NCI-H2227 (cell line): ENCODE results near the gene FBLN7.
"Not testable (repeated sequence)": the region's sequence is repeated elsewhere in the genome, so short reads cannot be mapped to it uniquely, and the experiment has no call there.

Experiments used
- DNase-seq: peaks from one replicate; lab custom pipeline; 2025; ENCODE audit not compliant: unreplicated experiment; lab: John Stamatoyannopoulos, UW

Gene FBLN7

GRCh38 chr2:112182581-112183034, 44.4 kb downstream of the FBLN7 start:
- DNase-seq = peak; percentile 74

GRCh38 chr2:112183327-112184025, 45.3 kb downstream of the FBLN7 start:
- no peak for DNase-seq

- no peak for DNase-seq
Observed at GRCh38 chr2:112184121-112184520, 45.9 kb downstream of the FBLN7 start.

DNA sequence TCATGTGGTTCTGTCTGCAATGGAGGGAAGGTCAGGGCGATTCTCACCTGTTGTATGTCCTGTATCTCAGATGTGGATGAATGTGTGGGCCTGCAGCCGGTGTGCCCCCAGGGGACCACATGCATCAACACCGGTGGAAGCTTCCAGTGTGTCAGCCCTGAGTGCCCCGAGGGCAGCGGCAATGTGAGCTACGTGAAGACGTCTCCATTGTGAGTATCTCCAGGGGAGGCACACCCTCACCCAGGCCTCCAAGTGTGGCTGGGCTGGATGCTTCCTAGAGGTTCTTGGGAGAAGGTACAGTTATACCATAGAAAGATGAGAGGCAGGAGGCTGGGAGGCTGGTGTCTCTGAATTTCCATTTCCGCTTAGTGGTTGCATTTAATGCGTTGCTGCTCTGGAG, 46.9 kb downstream of the FBLN7 start:
- DNase-seq = no peak

DNA sequence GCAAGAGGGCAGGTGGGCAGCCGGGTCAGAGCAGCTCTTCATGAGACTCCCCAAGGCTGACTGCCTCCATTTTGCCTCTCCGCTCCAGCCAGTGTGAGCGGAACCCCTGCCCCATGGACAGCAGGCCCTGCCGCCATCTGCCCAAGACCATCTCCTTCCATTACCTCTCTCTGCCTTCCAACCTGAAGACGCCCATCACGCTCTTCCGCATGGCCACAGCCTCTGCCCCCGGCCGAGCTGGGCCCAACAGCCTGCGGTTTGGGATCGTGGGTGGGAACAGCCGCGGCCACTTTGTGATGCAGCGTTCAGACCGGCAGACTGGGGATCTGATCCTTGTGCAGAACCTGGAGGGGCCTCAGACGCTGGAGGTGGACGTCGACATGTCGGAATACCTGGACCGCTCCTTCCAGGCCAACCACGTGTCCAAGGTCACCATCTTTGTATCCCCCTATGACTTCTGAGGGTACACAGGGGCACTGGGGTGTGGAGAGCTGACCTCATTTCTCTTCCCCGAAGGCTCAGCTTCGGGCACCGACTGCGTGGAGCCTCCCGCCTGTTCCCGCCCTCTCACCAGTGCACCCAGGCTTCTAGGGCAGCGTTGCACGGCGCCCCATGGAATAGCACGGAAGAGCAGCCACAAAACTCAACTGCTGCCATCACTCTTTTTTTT, 49.0 kb downstream of the FBLN7 start:
- DNase-seq = no peak

DNA sequence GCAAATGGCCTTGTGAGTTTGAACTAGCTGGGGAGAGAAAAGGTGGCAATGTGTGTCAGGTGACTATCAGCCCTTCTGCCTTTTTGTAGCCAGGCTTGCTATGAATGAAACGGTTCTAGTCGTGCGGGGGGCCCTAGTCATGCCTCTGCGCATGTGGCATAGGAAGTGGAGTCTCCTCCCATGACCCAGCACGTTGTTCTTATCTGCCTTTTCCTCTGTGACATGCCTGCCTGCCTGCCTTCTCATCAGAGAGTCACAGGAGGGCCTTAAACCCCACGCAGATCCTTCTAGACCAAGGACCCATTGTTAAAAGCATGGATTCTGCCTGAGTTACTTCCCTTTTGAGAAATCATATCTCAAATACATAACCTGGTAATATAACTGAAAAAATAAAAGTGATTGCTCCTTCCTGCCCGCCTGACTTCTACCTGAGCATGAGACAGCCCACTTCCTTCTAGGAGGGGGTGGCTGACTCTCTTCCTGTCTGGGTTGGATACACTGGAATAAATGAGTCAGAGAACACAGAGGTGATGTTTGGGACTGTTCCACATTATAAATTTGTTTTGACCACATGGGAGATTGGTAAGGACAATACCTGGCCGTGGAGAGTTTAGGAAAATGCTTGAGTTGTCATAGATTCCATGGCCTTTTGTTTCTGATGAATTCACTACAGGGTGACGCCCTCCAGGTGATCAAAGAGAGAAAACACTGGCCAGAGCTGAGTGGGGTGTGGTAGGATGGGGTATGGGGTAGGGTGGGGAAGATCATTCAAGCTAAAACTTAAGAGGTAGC, 49.8 kb downstream of the FBLN7 start:
- DNase-seq = no peak

- no peak for DNase-seq
Observed at GRCh38 chr2:112189001-112189556, 50.9 kb downstream of the FBLN7 start.

- DNase-seq = no peak
Observed at GRCh38 chr2:112194028-112194427, 55.8 kb downstream of the FBLN7 start.

DNA sequence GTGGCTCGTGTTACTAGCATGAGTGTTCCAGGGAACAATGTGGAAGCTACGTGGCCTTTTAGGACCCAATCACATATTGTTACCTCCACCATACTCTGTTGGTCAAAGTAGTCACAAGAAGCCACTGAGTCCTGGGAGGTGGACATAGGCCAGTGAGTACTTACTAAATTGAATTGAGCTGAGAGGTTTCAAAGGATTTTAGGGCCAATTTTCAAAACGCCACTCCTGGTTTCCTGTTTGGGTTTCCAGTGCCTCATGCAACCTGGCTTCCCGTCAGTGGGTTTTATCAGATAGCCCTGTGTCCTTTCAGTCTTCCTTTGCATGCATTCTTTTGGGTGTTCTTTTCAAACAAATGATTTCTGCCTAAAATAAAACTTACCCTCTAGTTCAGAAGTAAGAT, 56.3 kb downstream of the FBLN7 start:
- DNase-seq = no peak

- DNase-seq = no peak
Observed at GRCh38 chr2:112195167-112195766, 57.1 kb downstream of the FBLN7 start.

- DNase-seq = no peak
Observed at GRCh38 chr2:112195950-112196349, 57.8 kb downstream of the FBLN7 start.

- DNase-seq = no peak
Observed at GRCh38 chr2:112197868-112198267, 59.7 kb downstream of the FBLN7 start.

DNA sequence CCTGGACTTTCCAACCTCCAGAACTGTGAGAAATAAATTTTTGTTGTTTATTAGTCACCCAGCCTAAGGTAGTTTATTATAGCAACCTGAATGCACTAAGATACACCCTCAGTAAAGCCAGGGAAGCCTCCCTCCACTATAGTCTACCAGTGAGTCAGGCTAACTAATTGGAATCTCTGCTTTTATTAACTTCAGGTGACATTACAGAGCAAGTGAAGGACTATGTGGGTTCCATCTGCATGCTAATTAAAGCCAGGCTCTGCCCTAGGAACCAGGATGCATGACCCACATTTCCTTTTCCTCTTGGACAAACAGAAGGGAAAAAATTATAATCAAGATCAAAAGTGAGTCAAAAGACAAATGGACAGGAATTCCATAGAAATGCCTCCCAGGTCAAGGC, 60.6 kb downstream of the FBLN7 start:
- no peak for DNase-seq

GRCh38 chr2:112199188-112199587, 61.0 kb downstream of the FBLN7 start:
- DNase-seq = no peak

DNA sequence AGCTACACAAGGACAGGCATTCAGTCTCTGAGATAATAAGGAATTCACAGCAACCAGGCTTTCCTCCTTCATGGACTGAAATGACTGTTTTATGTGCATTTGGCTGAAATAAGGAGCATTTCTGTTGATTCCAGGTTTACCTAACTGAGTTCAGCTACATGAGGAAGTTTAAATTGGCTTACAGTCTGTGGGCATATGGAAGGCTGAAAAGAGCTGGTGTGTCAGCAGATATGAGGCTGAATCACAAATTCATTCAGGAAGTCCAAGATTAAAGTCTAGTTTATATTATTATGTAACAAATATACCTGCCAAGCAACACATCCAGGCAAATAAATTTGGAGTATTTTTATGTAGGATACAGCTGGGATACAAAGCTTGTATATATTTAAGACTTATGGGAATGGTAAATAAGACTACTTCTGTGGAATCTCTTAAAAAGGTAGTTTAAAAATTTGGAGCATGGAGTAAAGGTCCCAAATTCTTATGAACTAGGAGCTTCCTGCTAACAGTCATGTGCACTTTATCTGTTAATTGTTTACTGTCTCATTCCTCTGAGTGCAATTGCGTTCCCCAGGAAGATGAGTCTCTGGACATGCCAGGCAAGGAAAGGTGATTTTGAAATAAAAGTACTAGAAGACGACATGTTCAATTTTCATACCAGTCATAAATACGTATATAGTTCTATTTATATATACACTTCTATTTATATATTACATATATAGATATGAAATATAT, 63.7 kb downstream of the FBLN7 start:
- DNase-seq = no peak

GRCh38 chr2:112204411-112204810, 66.2 kb downstream of the FBLN7 start:
- no peak for DNase-seq

DNA sequence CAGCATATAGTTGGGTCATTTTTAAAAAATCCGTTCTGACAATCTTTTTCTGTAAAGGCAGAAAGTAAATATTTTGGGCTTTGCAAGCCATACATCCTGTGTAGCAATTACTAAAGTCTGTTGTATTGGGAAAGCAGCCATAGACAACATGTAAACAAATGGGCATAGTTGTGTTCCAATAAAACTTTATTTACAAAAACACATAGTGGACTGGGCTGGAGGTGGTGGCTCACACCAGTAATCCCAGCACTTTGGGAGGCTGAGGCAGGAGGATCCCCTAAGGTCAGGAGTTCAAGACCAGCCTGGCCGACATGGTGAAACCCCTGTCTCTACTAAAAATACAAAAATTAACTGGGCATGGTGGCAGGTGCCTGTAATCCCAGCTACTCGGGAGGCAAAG, 69.7 kb downstream of the FBLN7 start:
- DNase-seq = not testable (repeated sequence)

DNA sequence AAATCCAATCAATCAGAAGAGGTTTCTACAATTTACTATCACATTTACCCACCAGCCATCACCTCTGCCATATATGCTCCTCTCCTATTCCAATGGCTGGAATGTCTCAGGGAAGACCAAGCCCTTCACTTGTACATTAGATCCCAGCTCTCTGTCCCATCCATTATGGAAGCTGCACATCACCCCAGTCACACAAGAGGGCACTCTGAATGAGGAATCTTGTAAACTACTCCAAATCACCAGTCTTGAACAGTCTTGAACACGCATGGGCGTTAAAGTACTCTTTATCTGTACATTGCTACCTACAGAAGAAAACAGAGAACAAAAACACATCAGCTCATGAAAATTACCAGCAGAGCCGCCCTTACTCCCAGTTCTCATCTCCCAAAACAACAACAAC, 78.0 kb downstream of the FBLN7 start:
- DNase-seq = peak; percentile 46

- no peak for DNase-seq
Observed at GRCh38 chr2:112217854-112218253, 79.7 kb downstream of the FBLN7 start.

GRCh38 chr2:112220186-112220585, 82.0 kb downstream of the FBLN7 start:
- no peak for DNase-seq

- no peak for DNase-seq
Observed at GRCh38 chr2:112220831-112221230, 82.6 kb downstream of the FBLN7 start.
